Measurements from ENCODE around the gene SH2D2A.
A peak's percentile ranks its signal among the peaks of the same experiment; 100 is the strongest.

SH2D2A gene

GRCh38 chr1:156858959-156859522 is 42.4 kb upstream of the SH2D2A start, which contains the start of gene INSRR:
TSS of gene INSRR (minus strand) at chr1:156859117. CDS start at chr1:156858621, 496 bp downstream.
- Histone ChIP-seq H3K27me3 (ENCODE audit: insufficient read depth, low read length) (peaks cover 93% of the 10 kb centered on the region), H3K27ac (ENCODE audit: low read depth, low read length) (no peak within 1 kb of the TSS), H3K9ac (ENCODE audit: low read depth, low read length) (no peak within 1 kb of the TSS; the same call in 1 of the 2 replicates), H3K4me1 (ENCODE audit: insufficient read depth, low read length) (peaks cover 5% of the 10 kb centered on the region; the same call in 1 of the 2 replicates), H3K36me3 (ENCODE audit: insufficient read depth, low read length) (no peaks in the 10 kb centered on the region), H3K9me3 (ENCODE audit: insufficient read depth, low read depth, low read length) (no peaks in the 10 kb centered on the region), H3K4me3 (ENCODE audit: low read length) (peak within 1 kb of the TSS; percentile 56)
- WGBS, result 1% methylated on average over 35 of the region's 39 CpGs

DNA sequence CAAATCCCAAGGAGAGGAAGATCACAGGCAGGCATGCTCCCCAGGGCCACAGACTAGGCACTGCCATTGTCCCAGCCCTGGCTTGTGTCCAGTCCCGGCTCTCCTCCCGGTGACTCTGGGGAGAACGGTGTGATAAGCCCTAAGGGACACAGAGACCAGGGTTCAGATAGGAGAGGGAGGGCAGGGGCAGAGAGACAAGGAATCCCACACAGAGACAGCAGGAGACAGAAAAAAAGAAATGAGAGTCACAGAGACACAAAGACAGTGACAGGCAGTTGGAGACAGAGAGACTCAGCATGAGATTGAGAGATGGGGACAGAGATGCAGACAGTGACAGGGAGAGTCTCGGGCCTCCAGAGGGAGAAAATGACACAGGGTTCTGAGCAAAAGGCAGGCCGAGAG is 41.9 kb upstream of the SH2D2A start:
- H3K27ac ChIP-seq (ENCODE audit: low read depth, low read length), result no peak overlapping the region
- no peaks in the 10 kb centered on the region for H3K9me3 ChIP-seq (ENCODE audit: insufficient read depth, low read depth, low read length)
- H3K9ac ChIP-seq (ENCODE audit: low read depth, low read length), result no peak overlapping the region
- H3K36me3 ChIP-seq (ENCODE audit: insufficient read depth, low read length), result no peaks in the 10 kb centered on the region
- H3K27me3 ChIP-seq (ENCODE audit: insufficient read depth, low read length), result peaks cover 93% of the 10 kb centered on the region
- 21% methylated on average over 5 of the region's 5 CpGs for WGBS
- peaks cover 5% of the 10 kb centered on the region; the same call in 1 of the 2 replicates for H3K4me1 ChIP-seq (ENCODE audit: insufficient read depth, low read length)
- peak overlapping the region; percentile 56 for H3K4me3 ChIP-seq (ENCODE audit: low read length)

DNA sequence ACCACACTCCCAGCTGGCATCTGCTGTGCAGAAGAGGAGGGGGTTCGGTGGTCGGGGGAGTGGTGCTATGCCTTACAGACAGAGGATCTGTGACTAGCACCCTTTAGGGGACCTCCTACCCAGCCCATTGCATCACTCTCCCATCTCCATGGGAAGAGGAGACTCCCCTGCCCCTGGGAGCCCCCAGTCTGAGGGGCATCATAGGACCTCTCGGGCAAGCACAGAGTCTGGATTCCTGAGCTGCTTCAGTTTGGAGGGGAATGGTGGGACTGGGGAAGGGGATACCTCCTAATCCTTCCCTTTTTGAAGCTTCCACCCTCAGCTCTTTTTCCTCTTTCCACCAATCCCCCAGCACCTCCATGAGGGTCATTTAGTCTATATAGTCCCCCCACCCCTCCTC is 40.9 kb upstream of the SH2D2A start:
- peaks cover 93% of the 10 kb centered on the region for H3K27me3 ChIP-seq (ENCODE audit: insufficient read depth, low read length)
- H3K4me1 ChIP-seq (ENCODE audit: insufficient read depth, low read length), result peaks cover 5% of the 10 kb centered on the region; the same call in 1 of the 2 replicates
- H3K4me3 ChIP-seq (ENCODE audit: low read length), result no peak overlapping the region
- H3K9ac ChIP-seq (ENCODE audit: low read depth, low read length), result no peak overlapping the region
- H3K36me3 ChIP-seq (ENCODE audit: insufficient read depth, low read length), result no peaks in the 10 kb centered on the region
- no peaks in the 10 kb centered on the region for H3K9me3 ChIP-seq (ENCODE audit: insufficient read depth, low read depth, low read length)
- no CpG with 5 or more reads among the region's 3 CpGs for WGBS
- no peak overlapping the region for H3K27ac ChIP-seq (ENCODE audit: low read depth, low read length)

DNA sequence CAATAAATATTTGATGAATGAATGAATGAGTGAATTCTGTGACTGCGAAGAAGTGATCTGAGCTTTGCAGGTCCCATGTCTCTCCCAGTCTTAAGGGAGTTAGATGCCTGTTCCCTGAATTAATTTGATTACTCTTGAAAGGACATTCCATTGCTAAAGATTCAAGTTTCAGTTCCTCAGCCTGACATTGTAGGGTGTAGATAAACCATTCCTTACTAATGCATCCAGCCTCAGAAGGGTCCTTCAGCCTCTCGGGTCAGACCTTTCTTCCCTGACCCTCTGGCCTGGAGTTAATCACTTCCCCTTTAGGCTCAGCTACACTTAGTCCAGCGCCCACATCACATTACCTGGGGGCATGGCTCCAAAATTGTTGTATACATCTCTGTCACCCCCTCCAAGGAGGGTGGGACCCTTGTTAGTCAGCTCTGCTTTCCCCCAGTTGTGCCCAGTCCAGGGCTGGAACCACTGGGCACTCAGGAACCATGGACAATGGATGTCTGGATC is 39.7 kb upstream of the SH2D2A start:
- Histone ChIP-seq H3K9me3 (ENCODE audit: insufficient read depth, low read depth, low read length) (no peaks in the 10 kb centered on the region), H3K36me3 (ENCODE audit: insufficient read depth, low read length) (no peaks in the 10 kb centered on the region), H3K27ac (ENCODE audit: low read depth, low read length) (no peak overlapping the region), H3K9ac (ENCODE audit: low read depth, low read length) (no peak overlapping the region), H3K27me3 (ENCODE audit: insufficient read depth, low read length) (peaks cover 93% of the 10 kb centered on the region), H3K4me3 (ENCODE audit: low read length) (no peak overlapping the region), H3K4me1 (ENCODE audit: insufficient read depth, low read length) (peaks cover 5% of the 10 kb centered on the region; the same call in 1 of the 2 replicates)
- 82% methylated on average over 3 of the region's 3 CpGs for WGBS

DNA sequence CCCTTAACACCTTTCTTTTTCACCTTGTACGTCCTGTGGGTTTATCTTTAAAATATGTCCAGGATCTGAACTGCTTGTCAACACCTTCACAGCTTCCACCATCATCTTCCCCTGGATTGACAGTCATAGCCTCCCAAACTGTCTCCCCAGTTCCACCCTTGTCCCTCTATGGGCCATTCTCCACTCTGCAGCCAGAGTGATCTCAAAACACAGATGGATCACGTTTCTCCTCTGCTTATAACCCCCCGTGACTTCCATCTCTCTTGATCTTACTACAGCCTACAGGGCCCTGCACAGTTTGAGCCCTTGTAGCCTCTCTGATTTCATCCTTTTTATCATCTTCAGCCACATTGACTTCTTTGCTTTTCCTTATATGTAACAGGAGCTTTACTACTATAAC is 38.0 kb upstream of the SH2D2A start:
- Histone ChIP-seq H3K27me3 (ENCODE audit: insufficient read depth, low read length) (peaks cover 93% of the 10 kb centered on the region), H3K9me3 (ENCODE audit: insufficient read depth, low read depth, low read length) (no peaks in the 10 kb centered on the region), H3K4me1 (ENCODE audit: insufficient read depth, low read length) (peaks cover 4% of the 10 kb centered on the region; the same call in 1 of the 2 replicates), H3K27ac (ENCODE audit: low read depth, low read length) (no peak overlapping the region), H3K36me3 (ENCODE audit: insufficient read depth, low read length) (no peaks in the 10 kb centered on the region), H3K9ac (ENCODE audit: low read depth, low read length) (no peak overlapping the region), H3K4me3 (ENCODE audit: low read length) (no peak overlapping the region)
- WGBS, result 61% methylated on average over 3 of the region's 3 CpGs

DNA sequence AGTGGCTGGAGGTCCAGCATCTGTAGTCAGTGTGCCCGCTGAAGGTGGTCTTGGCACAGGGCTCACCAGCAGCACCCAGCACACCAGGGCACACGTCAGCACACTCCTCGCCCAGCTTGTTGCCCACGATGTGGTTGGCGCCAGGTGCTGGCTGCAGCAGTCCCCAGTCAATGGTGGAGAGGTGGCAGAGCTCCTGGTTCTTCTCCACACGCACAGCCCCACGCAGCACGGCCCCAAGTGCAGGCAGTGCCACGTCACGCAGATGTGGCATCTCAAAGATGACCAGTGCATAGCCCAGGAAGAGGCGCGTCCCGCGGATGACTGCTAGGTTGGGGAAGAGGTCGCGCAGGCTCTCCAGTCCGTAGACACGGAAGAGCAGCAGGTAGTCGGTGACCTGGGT is 37.1 kb upstream of the SH2D2A start:
- H3K27ac ChIP-seq (ENCODE audit: low read depth, low read length), result no peak overlapping the region
- H3K4me3 ChIP-seq (ENCODE audit: low read length), result no peak overlapping the region
- H3K27me3 ChIP-seq (ENCODE audit: insufficient read depth, low read length), result peaks cover 93% of the 10 kb centered on the region
- no peaks in the 10 kb centered on the region for H3K4me1 ChIP-seq (ENCODE audit: insufficient read depth, low read length)
- no peak overlapping the region for H3K9ac ChIP-seq (ENCODE audit: low read depth, low read length)
- H3K9me3 ChIP-seq (ENCODE audit: insufficient read depth, low read depth, low read length), result no peaks in the 10 kb centered on the region
- no peaks in the 10 kb centered on the region for H3K36me3 ChIP-seq (ENCODE audit: insufficient read depth, low read length)
- 93% methylated on average over 19 of the region's 19 CpGs for WGBS

DNA sequence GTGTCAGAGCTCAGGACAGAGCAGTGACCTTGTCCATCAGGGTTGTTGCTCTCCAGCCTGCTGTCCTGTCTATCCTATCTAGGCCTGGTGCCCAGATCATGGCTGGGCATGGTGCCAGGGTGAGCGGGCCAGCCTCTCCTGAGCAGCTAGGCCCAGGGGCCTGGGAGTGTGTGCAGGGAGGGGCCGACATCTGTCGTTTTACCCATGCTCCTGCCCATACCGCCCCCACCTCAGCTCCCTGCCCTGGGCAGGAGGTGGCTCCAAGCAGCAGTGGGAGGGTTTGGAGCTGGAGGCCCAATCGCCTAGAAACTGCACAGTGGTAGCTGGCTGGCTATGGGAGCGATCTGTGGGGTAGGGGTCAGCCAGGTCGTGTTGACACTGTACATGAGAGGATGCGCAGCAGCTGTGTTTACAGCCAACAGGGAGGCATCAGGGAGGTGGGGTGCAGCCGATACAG is 35.8 kb upstream of the SH2D2A start:
- Histone ChIP-seq H3K27ac (ENCODE audit: low read depth, low read length) (no peak overlapping the region), H3K9ac (ENCODE audit: low read depth, low read length) (no peak overlapping the region), H3K9me3 (ENCODE audit: insufficient read depth, low read depth, low read length) (no peaks in the 10 kb centered on the region), H3K4me1 (ENCODE audit: insufficient read depth, low read length) (peaks cover 5% of the 10 kb centered on the region; the same call in 1 of the 2 replicates), H3K36me3 (ENCODE audit: insufficient read depth, low read length) (no peaks in the 10 kb centered on the region), H3K4me3 (ENCODE audit: low read length) (no peak overlapping the region), H3K27me3 (ENCODE audit: insufficient read depth, low read length) (peaks cover 93% of the 10 kb centered on the region)
- WGBS, result 69% methylated on average over 9 of the region's 9 CpGs

DNA sequence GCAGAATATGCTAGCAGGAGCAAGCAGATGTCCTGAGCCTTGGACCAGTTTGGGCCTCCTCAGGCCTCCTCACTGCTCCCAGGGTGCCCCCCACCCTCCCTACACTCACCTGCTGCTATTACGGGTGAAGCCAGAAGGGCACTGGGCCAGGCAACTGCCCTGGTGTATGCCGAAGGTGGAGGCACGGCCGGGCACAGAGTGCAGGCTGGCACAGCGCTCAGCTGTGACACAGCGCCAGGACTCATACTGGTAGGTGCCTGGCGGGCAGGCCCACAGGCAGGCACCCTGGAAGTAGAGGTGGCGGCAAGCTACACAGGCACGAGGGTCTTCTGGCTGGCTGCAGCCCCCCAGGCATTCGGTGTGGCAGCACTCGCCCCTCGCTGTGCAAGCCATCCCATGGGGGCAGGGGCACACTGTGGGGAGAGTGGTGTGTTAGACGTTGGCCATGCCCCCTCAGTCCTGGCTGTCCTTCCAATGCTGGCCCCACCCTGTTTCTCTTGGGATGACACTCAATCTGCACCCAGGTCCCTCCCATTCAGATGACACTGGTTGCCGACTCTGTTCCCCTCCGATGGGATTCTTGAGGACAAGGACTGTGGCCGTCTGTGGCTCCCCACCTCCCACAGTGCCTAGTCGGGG is 35.2 kb upstream of the SH2D2A start:
- Histone ChIP-seq H3K27ac (ENCODE audit: low read depth, low read length) (no peak overlapping the region), H3K36me3 (ENCODE audit: insufficient read depth, low read length) (no peaks in the 10 kb centered on the region), H3K9me3 (ENCODE audit: insufficient read depth, low read depth, low read length) (no peaks in the 10 kb centered on the region), H3K4me1 (ENCODE audit: insufficient read depth, low read length) (peaks cover 5% of the 10 kb centered on the region; the same call in 1 of the 2 replicates), H3K9ac (ENCODE audit: low read depth, low read length) (no peak overlapping the region), H3K27me3 (ENCODE audit: insufficient read depth, low read length) (peaks cover 93% of the 10 kb centered on the region), H3K4me3 (ENCODE audit: low read length) (no peak overlapping the region)
- 90% methylated on average over 17 of the region's 17 CpGs for WGBS

DNA sequence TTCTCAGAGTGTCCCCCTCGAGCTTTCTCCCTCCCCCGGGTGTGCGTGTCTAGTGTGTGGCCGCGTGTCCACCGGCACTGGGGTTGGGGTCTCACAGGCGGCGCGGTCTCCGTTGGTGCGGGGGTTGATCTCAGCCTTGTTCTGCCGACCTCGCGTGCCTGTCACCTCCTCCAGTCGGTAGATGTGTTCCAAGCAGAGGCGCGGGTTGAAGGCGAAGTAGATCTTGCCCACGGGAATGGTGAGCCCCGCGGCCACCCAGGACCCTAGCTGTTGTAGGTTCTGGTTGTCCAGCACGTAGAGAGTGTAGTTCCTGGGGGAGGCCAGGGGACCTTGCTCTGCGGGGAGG is 32.5 kb upstream of the SH2D2A start:
- Histone ChIP-seq H3K4me3 (ENCODE audit: low read length) (peak overlapping the region; percentile 51), H3K27ac (ENCODE audit: low read depth, low read length) (no peak overlapping the region), H3K4me1 (ENCODE audit: insufficient read depth, low read length) (peaks cover 7% of the 10 kb centered on the region; the same call in 1 of the 2 replicates), H3K9ac (ENCODE audit: low read depth, low read length) (no peak overlapping the region), H3K36me3 (ENCODE audit: insufficient read depth, low read length) (no peaks in the 10 kb centered on the region), H3K27me3 (ENCODE audit: insufficient read depth, low read length) (peaks cover 100% of the 10 kb centered on the region), H3K9me3 (ENCODE audit: insufficient read depth, low read depth, low read length) (no peaks in the 10 kb centered on the region)
- 42% methylated on average over 23 of the region's 23 CpGs for WGBS

DNA sequence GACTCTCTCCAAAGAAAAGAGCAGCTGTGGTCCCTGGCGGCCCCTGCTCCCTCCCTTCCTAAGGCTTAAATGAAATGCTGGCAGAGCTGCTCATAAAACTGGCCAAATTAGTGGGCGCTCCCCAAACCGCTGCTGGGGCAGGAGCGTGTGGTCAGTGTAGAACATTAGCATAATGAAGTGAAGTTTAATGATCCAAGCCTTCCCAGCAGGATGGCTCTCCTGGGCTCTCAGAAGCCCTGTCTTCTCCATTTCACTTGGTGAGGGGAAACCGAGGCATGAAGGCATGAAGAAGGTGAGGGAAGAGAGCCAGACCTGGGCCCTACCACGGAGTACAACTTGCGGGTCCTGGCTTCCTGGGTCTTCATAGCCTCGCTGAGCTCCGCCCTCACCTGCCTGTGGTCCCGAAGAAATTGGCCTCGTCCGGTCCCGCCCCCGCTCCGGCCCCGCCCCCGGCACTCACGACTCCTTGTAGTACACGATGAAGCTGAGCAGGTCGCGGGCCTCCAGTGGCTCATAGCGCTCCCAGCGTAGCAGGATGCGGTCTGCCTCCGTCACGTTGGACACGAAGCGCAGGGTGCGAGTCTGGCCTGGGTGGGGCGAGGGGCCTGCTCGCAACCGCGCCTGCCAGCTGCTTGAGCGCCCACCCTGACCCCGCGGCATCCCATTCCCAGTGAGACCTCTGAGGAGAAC is 32.0 kb upstream of the SH2D2A start:
- no peaks in the 10 kb centered on the region for H3K9me3 ChIP-seq (ENCODE audit: insufficient read depth, low read depth, low read length)
- no peaks in the 10 kb centered on the region for H3K36me3 ChIP-seq (ENCODE audit: insufficient read depth, low read length)
- H3K4me3 ChIP-seq (ENCODE audit: low read length), result peak overlapping the region; percentile 51
- peaks cover 100% of the 10 kb centered on the region for H3K27me3 ChIP-seq (ENCODE audit: insufficient read depth, low read length)
- WGBS, result 13% methylated on average over 36 of the region's 36 CpGs
- no peak overlapping the region for H3K9ac ChIP-seq (ENCODE audit: low read depth, low read length)
- H3K27ac ChIP-seq (ENCODE audit: low read depth, low read length), result no peak overlapping the region
- peaks cover 7% of the 10 kb centered on the region; the same call in 1 of the 2 replicates for H3K4me1 ChIP-seq (ENCODE audit: insufficient read depth, low read length)
